ENCODE measurements around the gene CDK5RAP3.

Gene CDK5RAP3

DNA sequence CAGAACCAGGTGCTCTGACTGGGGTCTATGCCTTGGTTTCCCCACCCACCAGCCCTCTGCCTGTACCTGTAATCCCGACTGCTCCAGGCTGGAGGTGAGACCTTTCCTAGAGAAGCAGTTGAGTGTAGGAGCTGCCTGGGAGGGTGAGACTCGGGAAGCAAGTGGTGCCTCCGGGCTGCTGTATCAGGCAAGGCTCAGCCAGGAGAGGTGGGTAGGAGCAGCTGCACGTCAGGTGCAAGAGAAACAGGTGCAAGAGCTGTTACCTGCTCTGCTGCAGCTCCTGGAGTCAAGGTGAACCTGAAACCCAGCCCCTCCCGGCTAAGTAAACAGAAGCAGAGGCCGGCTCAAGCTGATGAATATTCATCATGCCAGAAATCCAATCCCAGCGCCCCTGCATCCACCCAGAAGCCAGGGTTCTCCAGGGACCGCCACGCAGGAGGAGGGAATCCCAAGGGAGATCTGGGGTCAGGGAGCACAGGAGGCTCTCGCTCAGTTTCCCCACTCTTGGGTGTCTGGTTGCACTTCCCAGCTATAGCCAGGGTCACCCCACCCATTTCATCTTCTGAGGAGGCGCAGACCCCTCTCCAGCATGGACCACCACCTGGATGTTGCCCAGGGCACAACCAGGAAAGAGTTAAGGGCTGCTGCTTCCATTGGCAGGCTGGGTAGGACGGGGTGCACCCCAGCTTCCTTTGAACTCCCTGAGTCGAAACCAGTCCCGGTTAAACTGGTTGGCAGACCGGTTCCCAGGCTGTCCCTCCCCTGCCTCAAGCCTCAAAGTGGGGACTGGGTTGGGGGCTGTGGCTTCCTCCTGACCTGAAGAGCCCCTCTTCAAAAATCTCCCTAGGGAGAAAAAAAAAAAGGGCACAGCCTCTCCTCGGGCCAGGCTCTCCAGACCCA, 13.1 kb upstream of the CDK5RAP3 start, which contains the start of gene PRR15L:
TSS of gene PRR15L (minus strand) at position 293 of the 900 bp plus-strand sequence. CDS start 4,649 bp downstream, outside the sequence.
- Histone ChIP-seq H3K9me3 (no peaks in the 10 kb centered on the region), H3K27ac (no peak within 1 kb of the TSS), H3K36me3 (no peaks in the 10 kb centered on the region), H3K4me3 (ENCODE audit: low read depth in 1 of 2, low read length in 1 of 2) (no peak within 1 kb of the TSS), H3K27me3 (no peaks in the 10 kb centered on the region), H3K4me1 (ENCODE audit: control insufficient read depth in 1 of 2, insufficient read depth in 1 of 2, low read depth in 1 of 2, low read length in 1 of 2) (no peaks in the 10 kb centered on the region)
- TF ChIP-seq, protein P1, sequence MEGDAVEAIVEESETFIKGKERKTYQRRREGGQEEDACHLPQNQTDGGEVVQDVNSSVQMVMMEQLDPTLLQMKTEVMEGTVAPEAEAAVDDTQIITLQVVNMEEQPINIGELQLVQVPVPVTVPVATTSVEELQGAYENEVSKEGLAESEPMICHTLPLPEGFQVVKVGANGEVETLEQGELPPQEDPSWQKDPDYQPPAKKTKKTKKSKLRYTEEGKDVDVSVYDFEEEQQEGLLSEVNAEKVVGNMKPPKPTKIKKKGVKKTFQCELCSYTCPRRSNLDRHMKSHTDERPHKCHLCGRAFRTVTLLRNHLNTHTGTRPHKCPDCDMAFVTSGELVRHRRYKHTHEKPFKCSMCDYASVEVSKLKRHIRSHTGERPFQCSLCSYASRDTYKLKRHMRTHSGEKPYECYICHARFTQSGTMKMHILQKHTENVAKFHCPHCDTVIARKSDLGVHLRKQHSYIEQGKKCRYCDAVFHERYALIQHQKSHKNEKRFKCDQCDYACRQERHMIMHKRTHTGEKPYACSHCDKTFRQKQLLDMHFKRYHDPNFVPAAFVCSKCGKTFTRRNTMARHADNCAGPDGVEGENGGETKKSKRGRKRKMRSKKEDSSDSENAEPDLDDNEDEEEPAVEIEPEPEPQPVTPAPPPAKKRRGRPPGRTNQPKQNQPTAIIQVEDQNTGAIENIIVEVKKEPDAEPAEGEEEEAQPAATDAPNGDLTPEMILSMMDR (IDR thresholded peaks at IDR 0.05) = no peak

DNA sequence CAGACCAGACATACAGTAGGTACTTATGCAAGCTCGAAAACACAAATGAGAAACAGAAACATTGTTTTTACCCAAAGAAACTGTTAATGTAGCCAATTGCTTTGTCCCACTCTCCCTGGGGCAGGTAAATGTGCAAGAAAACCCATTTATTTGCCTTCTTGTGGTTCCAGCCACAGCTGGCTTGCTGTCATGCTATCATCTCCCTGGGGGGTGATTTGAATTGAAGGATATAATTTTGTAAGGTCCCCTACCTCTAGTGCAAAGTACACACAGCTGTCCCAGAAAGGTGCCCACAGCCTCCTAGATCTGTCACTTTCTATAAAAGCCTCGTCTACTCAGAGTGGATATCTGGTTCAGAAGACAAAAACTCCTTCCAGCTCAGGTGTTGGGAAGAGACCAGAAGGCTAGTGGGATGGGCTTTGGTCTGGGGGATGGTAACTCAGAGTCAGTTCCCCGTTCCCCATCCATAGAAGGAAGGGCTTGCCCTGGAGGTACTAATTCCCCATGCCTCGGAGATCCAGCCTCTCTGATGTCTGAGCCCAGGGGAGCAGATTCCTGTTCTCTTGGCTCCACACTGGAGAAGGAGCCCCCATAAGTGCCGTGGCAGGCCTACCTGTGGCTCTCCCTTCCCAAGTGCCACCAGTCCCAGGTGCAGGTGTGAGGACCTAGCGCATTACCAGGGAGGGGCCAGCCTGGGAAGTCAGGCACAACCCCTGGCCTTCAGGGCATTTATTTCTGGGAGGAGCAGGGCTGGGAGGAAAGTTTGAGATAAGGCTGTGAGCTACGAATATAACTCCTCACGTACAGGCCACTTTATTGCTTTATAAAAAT, 10.9 kb upstream of the CDK5RAP3 start:
- Histone ChIP-seq H3K27me3 (no peaks in the 10 kb centered on the region), H3K27ac (no peak overlapping the region), H3K36me3 (no peaks in the 10 kb centered on the region), H3K9me3 (no peaks in the 10 kb centered on the region), H3K4me1 (ENCODE audit: control insufficient read depth in 1 of 2, insufficient read depth in 1 of 2, low read depth in 1 of 2, low read length in 1 of 2) (no peaks in the 10 kb centered on the region), H3K4me3 (ENCODE audit: low read depth in 1 of 2, low read length in 1 of 2) (no peak overlapping the region)
- TF ChIP-seq, protein P1 (IDR thresholded peaks at IDR 0.05) = no peak

DNA sequence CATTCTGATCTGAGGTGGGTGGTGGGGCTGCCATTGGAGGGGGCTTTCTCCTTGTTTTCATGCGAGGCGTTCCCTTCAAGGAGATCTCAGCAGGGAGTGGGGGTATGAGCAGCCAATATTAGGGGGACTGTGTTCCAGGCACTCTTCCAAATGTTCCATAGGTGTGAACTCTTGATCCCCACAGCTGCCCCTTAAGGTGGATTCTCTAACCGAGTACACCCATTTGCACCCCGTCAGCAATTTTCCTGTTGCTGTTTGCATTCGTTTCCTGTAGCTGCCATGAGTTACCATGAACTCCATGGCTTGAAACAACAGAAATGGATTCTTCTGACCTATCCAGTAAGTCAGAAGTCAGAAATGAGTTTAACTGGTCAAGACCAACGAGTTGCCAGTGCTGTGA, 9.5 kb upstream of the CDK5RAP3 start:
- no peaks in the 10 kb centered on the region for H3K9me3 ChIP-seq
- no peak overlapping the region for H3K27ac ChIP-seq
- H3K4me3 ChIP-seq (ENCODE audit: low read depth in 1 of 2, low read length in 1 of 2) = no peak overlapping the region
- TF ChIP-seq, protein P1 (IDR thresholded peaks at IDR 0.05) = no peak
- no peaks in the 10 kb centered on the region for H3K4me1 ChIP-seq (ENCODE audit: control insufficient read depth in 1 of 2, insufficient read depth in 1 of 2, low read depth in 1 of 2, low read length in 1 of 2)
- no peaks in the 10 kb centered on the region for H3K27me3 ChIP-seq
- H3K36me3 ChIP-seq = no peaks in the 10 kb centered on the region

DNA sequence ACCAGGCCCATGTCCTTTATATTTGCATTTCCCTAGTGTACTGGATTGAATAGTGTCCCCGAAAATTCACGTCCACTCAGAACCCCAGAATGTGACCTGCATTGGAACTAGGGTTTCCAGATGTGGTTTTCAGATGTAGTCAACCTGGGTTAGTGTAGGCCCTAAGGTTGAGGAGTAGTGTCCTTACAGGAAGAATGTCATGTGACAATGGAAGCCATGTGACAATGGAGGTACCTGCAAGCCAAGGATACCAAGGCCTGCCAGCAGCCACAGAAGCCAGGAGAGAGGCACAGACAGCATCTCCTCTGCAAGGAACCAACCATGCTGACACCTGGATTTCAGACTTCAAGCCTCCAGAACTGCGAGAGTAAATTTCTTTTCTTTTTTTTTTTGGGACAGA, 8.0 kb upstream of the CDK5RAP3 start:
- TF ChIP-seq, protein P1 (IDR thresholded peaks at IDR 0.05) = no peak

DNA sequence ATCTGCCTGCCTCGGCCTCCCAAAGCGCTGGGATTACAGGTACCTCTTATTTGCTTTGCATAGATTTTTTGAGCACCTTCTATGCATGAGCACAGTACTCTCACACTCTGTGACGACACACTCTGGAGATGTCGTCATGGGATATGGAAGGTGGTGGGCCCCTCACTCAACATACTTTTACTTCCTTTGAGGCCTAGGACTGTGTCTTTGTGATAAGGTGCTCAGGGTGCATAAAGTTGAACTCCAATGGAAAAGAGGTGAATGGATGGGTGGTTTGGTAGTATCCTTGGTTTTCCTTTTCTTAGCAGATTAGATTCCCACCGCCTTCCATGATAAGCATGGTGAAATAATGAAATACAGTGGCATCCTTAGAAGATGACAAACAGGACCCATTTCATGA, 6.1 kb upstream of the CDK5RAP3 start:
- no peaks in the 10 kb centered on the region for H3K9me3 ChIP-seq
- no peaks in the 10 kb centered on the region for H3K4me1 ChIP-seq (ENCODE audit: control insufficient read depth in 1 of 2, insufficient read depth in 1 of 2, low read depth in 1 of 2, low read length in 1 of 2)
- H3K27me3 ChIP-seq = no peaks in the 10 kb centered on the region
- TF ChIP-seq, protein P1 (IDR thresholded peaks at IDR 0.05) = no peak
- H3K36me3 ChIP-seq = no peaks in the 10 kb centered on the region
- no peak overlapping the region for H3K4me3 ChIP-seq (ENCODE audit: low read depth in 1 of 2, low read length in 1 of 2)
- no peak overlapping the region for H3K27ac ChIP-seq

More for the DNA sequence above, 8.0 kb upstream of the CDK5RAP3 start:
- H3K4me3 ChIP-seq (ENCODE audit: low read depth in 1 of 2, low read length in 1 of 2) = no peak overlapping the region
- no peak overlapping the region for H3K27ac ChIP-seq
- no peaks in the 10 kb centered on the region for H3K27me3 ChIP-seq
- no peaks in the 10 kb centered on the region for H3K4me1 ChIP-seq (ENCODE audit: control insufficient read depth in 1 of 2, insufficient read depth in 1 of 2, low read depth in 1 of 2, low read length in 1 of 2)
- no peaks in the 10 kb centered on the region for H3K9me3 ChIP-seq
- no peaks in the 10 kb centered on the region for H3K36me3 ChIP-seq
